ENCODE data around the gene SLC25A20. TPM values are rescaled to one million over a fixed set of nuclear protein-coding genes. Genes with fewer than 3 reads are reported as not detected.
"Not testable (repeated sequence)": the region's sequence is repeated elsewhere in the genome, so short reads cannot be mapped to it uniquely, and the experiment has no call there.

SLC25A20 gene
- total RNA-seq, 1 experiment from 2014 or later, result 30.1 TPM

- in situ Hi-C loops (cut with HindIII; ENCODE audit: low sequenced_read_pairs), result no loop called here
- no peak for DNase-seq (ENCODE audit: low spot score)
These were observed 49.7 kb downstream of the SLC25A20 start for GRCh38 chr3:48848816-48849515.

- in situ Hi-C loops (cut with HindIII; ENCODE audit: low sequenced_read_pairs), result no loop called here
These were observed 50.9 kb downstream of the SLC25A20 start, which contains the start of gene PRKAR2A for GRCh38 chr3:48847504-48848423. TSS of gene PRKAR2A (minus strand) at chr3:48847874. CDS start at chr3:48847596, 278 bp downstream.

GRCh38 chr3:48847053-48847503, 51.6 kb downstream of the SLC25A20 start:
- DNase-seq (ENCODE audit: low spot score), result peak; percentile 74
- in situ Hi-C loops (cut with HindIII; ENCODE audit: low sequenced_read_pairs), result no loop called here

More at GRCh38 chr3:48847504-48848423, 50.9 kb downstream of the SLC25A20 start, which contains the start of gene PRKAR2A:
- DNase-seq (ENCODE audit: low spot score), result peak; percentile 92

GRCh38 chr3:48845170-48845569, 53.5 kb downstream of the SLC25A20 start:
- in situ Hi-C loops (cut with HindIII; ENCODE audit: low sequenced_read_pairs), result no loop called here
- DNase-seq (ENCODE audit: low spot score), result no peak

GRCh38 chr3:48837163-48837562, 61.5 kb downstream of the SLC25A20 start:
- DNase-seq (ENCODE audit: low spot score), result no peak
- in situ Hi-C loops (cut with HindIII; ENCODE audit: low sequenced_read_pairs), result no loop called here

GRCh38 chr3:48835650-48836366, 62.9 kb downstream of the SLC25A20 start:
- in situ Hi-C loops (cut with HindIII; ENCODE audit: low sequenced_read_pairs), result no loop called here
- DNase-seq (ENCODE audit: low spot score), result no peak

GRCh38 chr3:48832684-48833083, 66.0 kb downstream of the SLC25A20 start:
- DNase-seq (ENCODE audit: low spot score), result no peak
- in situ Hi-C loops (cut with HindIII; ENCODE audit: low sequenced_read_pairs), result no loop called here

- DNase-seq (ENCODE audit: low spot score), result peak; percentile 27
- in situ Hi-C loops (cut with HindIII; ENCODE audit: low sequenced_read_pairs), result no loop called here
These were observed 68.0 kb downstream of the SLC25A20 start for GRCh38 chr3:48830715-48831114.

GRCh38 chr3:48829525-48829924, 69.2 kb downstream of the SLC25A20 start:
- in situ Hi-C loops (cut with HindIII; ENCODE audit: low sequenced_read_pairs); DNase-seq (ENCODE audit: low spot score): not testable (repeated sequence)

- DNase-seq (ENCODE audit: low spot score); in situ Hi-C loops (cut with HindIII; ENCODE audit: low sequenced_read_pairs): not testable (repeated sequence)
These were observed 70.8 kb downstream of the SLC25A20 start for GRCh38 chr3:48827874-48828273.

GRCh38 chr3:48826451-48826850, 72.2 kb downstream of the SLC25A20 start:
- no peak for DNase-seq (ENCODE audit: low spot score)

GRCh38 chr3:48820612-48821324, 77.9 kb downstream of the SLC25A20 start:
- in situ Hi-C loops (cut with HindIII; ENCODE audit: low sequenced_read_pairs), result no loop called here
- peak; percentile 16 for DNase-seq (ENCODE audit: low spot score)

More at GRCh38 chr3:48826451-48826850, 72.2 kb downstream of the SLC25A20 start:
- in situ Hi-C loops (cut with HindIII; ENCODE audit: low sequenced_read_pairs), result no loop called here

- in situ Hi-C loops (cut with HindIII; ENCODE audit: low sequenced_read_pairs), result no loop called here
- DNase-seq (ENCODE audit: low spot score), result no peak
These were observed 79.2 kb downstream of the SLC25A20 start for GRCh38 chr3:48819234-48820221.

- DNase-seq (ENCODE audit: low spot score), result no peak
- in situ Hi-C loops (cut with HindIII; ENCODE audit: low sequenced_read_pairs), result loop anchor here (5.0 kb wide), 1 partner anchor 34 kb away; no protein-coding TSS in a partner anchor
These were observed 87.2 kb downstream of the SLC25A20 start for GRCh38 chr3:48811524-48811923.

Data from G401 (cell line).